HepG2 (cell line): ENCODE data around the gene SLC22A12. TPM values are rescaled to one million over a fixed set of nuclear protein-coding genes. Genes with fewer than 3 reads are reported as not detected.

Experiments
- FOXJ3 ChIP-seq: sonication (generic); formaldehyde crosslinking; IDR thresholded peaks from 2 replicates; pipeline ENCODE4 v1.4.0; 2020; ENCODE audit warnings: missing genetic modification reagents, mild to moderate bottlenecking, borderline replicate concordance
- MAF1 ChIP-seq: sonication (generic); formaldehyde crosslinking; IDR thresholded peaks from 2 replicates; pipeline ENCODE4 v1.5.0; 2020; ENCODE audit warnings: missing genetic modification reagents, borderline replicate concordance
- NR2F6 ChIP-seq, 2 experiments: IDR thresholded peaks; 2 replicates each; pipeline ENCODE4 v1.6.1; 2016; ENCODE audit warnings: antibody characterized with exemption in 1 of 2, mild to moderate bottlenecking in 1 of 2
- TBL1XR1 ChIP-seq: fragments of 150-350 bp; IDR thresholded peaks from 2 replicates; pipeline ENCODE4 v1.6.1; 2014; ENCODE audit warnings: borderline replicate concordance, low read length; ENCODE audit not compliant: partially characterized antibody
- ZBTB7B ChIP-seq: sonication (generic); formaldehyde crosslinking; IDR thresholded peaks from 2 replicates; pipeline ENCODE4 v1.4.0; 2020; ENCODE audit warnings: missing genetic modification reagents
- ZNF552 ChIP-seq: sonication (generic); formaldehyde crosslinking; IDR thresholded peaks from 2 replicates; pipeline ENCODE4 v1.9.0; 2022; ENCODE audit warnings: missing genetic modification reagents, mild to moderate bottlenecking, borderline replicate concordance
- ZNF629 ChIP-seq: sonication (generic); formaldehyde crosslinking; conservative IDR thresholded peaks from 2 replicates; pipeline ENCODE4 v1.5.0; 2020; ENCODE audit warnings: missing genetic modification reagents
- polyA plus RNA-seq, 8 experiments: library from polyadenylated mRNA; depleted of rRNA in 3 of 8; stranded (reverse) in 7 of 8; unstranded in 1 of 8; fragments of >200 nt; fragmentation: Illumina TruSeq in 4 of 8; extraction: Trizol in 4 of 8; gene quantifications; 2 replicates each; pipeline versions ENCODE4 v1.2.1 to v1.2.3, GENCODE V29; 2011 to 2016; ENCODE audit warnings: low read depth in 4 of 8, missing spikeins in 1 of 8, mixed read lengths in 1 of 8; ENCODE audit not compliant: insufficient read depth in 1 of 8
- total RNA-seq, 5 experiments: library from RNA; depleted of rRNA; stranded (reverse); fragments of >200 nt; fragmentation: Illumina TruSeq; extraction: Trizol; gene quantifications; 2 replicates each; pipeline ENCODE4 v1.2.3, GENCODE V29; 2016; ENCODE audit warnings: low read depth in 1 of 5
- TF ChIP-seq, protein P1 (sequence below): sonication (generic); formaldehyde crosslinking; IDR thresholded peaks from 2 replicates; pipeline ENCODE4 v1.4.0; 2020; ENCODE audit warnings: mild to moderate bottlenecking, missing genetic modification reagents
- TF ChIP-seq, protein P2 (sequence below): IDR thresholded peaks from 2 replicates; pipeline ENCODE4 v1.6.1; 2016; ENCODE audit warnings: low read depth
- TF ChIP-seq, protein P3 (sequence below): IDR thresholded peaks from 2 replicates; pipeline ENCODE4 v1.6.1; 2016; ENCODE audit warnings: mild to moderate bottlenecking
- TF ChIP-seq, protein P4 (sequence below): sonication (generic); formaldehyde crosslinking; conservative IDR thresholded peaks from 2 replicates; pipeline ENCODE4 v1.4.0; 2020; ENCODE audit warnings: mild to moderate bottlenecking, missing genetic modification reagents, moderate library complexity

The SLC22A12 gene
- total and polyA plus RNA-seq, 2 of the 13 experiments (the other 11 are each of a cell fraction or from before 2014, with no cell fraction given) = not detected

DNA sequence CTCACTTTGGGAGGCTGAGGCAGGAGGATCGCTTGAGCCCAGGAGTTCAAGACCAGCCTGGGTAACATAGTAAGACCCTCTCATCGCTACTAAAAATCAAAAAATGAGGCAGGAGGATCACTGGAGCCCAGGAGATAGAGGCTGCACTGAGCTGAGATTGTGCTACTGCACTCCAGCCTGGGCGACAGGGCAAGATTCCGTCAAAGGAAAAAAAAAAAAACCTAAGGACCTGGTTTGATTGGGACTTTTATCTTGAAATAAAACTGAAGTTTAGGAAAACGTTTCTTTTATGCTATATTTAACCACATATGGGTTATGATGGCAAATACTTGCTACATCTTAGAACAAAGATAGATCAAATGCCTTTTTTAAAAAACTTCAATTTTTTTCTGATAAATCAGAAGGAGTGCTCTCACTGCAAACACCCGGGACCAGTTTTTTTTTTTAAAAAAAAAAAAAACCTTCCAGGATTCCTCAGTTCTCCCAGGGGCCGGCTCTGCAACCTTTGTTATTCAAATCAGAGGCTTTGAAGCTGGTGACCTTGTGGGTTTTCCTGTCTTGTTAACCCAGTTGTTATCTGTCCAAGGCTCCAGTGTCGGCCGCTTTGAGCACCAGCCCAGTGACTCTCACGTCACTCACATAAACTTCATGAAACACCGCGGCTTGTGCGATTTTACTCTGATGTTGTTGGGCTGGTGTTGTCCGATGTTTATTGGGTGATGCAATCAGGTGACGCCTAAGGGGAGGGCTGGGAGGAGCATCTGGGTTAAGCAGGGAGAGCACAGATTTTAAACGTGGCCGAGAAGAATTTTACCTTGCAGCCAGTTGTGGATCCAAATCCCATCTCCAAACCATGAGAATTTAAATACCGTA, 24.7 kb upstream of the SLC22A12 start (continued):
- TF ChIP-seq, protein P1, sequence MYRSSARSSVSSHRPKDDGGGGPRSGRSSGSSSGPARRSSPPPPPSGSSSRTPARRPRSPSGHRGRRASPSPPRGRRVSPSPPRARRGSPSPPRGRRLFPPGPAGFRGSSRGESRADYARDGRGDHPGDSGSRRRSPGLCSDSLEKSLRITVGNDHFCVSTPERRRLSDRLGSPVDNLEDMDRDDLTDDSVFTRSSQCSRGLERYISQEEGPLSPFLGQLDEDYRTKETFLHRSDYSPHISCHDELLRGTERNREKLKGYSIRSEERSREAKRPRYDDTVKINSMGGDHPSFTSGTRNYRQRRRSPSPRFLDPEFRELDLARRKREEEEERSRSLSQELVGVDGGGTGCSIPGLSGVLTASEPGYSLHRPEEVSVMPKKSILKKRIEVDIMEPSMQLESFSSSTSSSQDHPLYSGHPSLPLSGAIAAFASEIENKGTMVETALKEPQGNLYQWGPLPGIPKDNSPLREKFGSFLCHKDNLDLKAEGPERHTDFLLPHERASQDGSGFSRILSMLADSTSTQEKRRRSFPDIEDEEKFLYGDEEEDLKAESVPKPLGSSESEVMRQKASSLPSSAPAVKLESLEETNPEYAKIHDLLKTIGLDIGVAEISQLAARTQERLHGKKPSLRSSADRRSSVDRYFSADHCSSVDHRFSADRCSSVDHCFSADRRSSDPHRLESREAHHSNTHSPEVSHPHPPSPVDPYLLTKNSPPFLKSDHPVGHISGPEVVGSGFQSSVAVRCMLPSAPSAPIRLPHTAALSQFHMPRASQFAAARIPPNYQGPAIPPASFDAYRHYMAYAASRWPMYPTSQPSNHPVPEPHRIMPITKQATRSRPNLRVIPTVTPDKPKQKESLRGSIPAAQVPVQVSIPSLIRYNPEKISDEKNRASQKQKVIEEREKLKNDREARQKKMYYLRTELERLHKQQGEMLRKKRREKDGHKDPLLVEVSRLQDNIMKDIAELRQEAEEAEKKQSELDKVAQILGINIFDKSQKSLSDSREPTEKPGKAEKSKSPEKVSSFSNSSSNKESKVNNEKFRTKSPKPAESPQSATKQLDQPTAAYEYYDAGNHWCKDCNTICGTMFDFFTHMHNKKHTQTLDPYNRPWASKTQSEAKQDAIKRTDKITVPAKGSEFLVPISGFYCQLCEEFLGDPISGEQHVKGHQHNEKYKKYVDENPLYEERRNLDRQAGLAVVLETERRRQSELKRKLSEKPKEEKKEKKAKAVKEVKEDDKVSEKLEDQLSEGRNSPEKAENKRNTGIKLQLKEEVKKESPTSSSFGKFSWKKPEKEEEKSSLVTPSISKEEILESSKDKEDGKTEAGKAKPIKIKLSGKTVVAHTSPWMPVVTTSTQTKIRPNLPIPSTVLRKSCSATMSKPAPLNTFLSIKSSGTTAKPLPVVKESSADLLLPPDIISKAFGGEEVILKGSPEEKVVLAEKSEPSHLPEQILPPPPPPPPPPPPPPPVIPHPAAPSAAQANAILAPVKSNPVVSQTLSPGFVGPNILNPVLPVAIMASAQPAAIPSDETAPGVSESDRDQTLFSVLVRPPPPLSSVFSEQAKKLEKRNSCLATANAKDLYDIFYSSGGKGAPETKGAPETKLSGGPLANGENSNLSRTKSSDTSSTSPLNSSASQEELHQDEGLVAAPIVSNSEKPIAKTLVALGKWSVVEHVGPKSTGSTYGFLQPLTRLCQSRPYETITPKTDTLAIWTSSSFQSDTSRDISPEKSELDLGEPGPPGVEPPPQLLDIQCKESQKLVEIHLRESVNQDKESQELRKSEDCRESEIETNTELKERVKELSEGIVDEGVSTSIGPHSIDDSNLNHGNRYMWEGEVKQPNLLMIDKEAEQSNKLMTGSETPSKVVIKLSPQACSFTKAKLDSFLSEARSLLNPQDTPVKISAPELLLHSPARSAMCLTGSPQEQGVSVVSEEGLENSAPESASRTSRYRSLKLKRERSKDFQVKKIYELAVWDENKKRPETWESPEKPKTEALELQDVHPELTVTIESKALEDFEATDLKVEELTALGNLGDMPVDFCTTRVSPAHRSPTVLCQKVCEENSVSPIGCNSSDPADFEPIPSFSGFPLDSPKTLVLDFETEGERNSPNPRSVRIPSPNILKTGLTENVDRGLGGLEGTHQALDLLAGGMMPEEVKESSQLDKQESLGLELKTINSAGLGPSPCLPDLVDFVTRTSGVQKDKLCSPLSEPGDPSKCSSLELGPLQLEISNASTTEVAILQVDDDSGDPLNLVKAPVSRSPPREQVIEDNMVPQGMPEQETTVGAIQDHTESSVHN (CRISPR knock-in tag) = no peak
- TF ChIP-seq ZNF552 (CRISPR knock-in tag) (no peak), FOXJ3 (peak; percentile 74; the same call in 1 of the 2 replicates), NR2F6 (IDR thresholded peaks at IDR 0.05) (peak; percentile 84), NR2F6 (CRISPR knock-in tag; IDR thresholded peaks at IDR 0.05) (peak; percentile 68), ZNF629 (CRISPR knock-in tag) (no peak), MAF1 (CRISPR knock-in tag) (no peak), ZBTB7B (no peak), TBL1XR1 (peak; percentile 37)
- TF ChIP-seq, protein P2, sequence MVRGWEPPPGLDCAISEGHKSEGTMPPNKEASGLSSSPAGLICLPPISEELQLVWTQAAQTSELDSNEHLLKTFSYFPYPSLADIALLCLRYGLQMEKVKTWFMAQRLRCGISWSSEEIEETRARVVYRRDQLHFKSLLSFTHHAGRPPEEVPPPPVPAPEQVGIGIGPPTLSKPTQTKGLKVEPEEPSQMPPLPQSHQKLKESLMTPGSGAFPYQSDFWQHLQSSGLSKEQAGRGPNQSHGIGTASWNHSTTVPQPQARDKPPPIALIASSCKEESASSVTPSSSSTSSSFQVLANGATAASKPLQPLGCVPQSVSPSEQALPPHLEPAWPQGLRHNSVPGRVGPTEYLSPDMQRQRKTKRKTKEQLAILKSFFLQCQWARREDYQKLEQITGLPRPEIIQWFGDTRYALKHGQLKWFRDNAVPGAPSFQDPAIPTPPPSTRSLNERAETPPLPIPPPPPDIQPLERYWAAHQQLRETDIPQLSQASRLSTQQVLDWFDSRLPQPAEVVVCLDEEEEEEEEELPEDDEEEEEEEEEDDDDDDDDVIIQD (CRISPR knock-in tag) = peak; percentile 55; the same call in 1 of the 2 replicates
- TF ChIP-seq, protein P3, sequence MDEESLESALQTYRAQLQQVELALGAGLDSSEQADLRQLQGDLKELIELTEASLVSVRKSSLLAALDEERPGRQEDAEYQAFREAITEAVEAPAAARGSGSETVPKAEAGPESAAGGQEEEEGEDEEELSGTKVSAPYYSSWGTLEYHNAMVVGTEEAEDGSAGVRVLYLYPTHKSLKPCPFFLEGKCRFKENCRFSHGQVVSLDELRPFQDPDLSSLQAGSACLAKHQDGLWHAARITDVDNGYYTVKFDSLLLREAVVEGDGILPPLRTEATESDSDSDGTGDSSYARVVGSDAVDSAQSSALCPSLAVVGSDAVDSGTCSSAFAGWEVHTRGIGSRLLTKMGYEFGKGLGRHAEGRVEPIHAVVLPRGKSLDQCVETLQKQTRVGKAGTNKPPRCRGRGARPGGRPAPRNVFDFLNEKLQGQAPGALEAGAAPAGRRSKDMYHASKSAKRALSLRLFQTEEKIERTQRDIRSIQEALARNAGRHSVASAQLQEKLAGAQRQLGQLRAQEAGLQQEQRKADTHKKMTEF (CRISPR knock-in tag) = peak; percentile 56; the same call in 1 of the 2 replicates
- TF ChIP-seq, protein P4, sequence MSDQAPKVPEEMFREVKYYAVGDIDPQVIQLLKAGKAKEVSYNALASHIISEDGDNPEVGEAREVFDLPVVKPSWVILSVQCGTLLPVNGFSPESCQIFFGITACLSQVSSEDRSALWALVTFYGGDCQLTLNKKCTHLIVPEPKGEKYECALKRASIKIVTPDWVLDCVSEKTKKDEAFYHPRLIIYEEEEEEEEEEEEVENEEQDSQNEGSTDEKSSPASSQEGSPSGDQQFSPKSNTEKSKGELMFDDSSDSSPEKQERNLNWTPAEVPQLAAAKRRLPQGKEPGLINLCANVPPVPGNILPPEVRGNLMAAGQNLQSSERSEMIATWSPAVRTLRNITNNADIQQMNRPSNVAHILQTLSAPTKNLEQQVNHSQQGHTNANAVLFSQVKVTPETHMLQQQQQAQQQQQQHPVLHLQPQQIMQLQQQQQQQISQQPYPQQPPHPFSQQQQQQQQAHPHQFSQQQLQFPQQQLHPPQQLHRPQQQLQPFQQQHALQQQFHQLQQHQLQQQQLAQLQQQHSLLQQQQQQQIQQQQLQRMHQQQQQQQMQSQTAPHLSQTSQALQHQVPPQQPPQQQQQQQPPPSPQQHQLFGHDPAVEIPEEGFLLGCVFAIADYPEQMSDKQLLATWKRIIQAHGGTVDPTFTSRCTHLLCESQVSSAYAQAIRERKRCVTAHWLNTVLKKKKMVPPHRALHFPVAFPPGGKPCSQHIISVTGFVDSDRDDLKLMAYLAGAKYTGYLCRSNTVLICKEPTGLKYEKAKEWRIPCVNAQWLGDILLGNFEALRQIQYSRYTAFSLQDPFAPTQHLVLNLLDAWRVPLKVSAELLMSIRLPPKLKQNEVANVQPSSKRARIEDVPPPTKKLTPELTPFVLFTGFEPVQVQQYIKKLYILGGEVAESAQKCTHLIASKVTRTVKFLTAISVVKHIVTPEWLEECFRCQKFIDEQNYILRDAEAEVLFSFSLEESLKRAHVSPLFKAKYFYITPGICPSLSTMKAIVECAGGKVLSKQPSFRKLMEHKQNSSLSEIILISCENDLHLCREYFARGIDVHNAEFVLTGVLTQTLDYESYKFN = peak; percentile 81
